WTC11 (cell line): Measurements from ENCODE around the gene BRSK1. TPM values are rescaled to one million over a fixed set of nuclear protein-coding genes. Genes with fewer than 3 reads are reported as not detected.

Experiments
- ATAC-seq: fragments of 200-7000 bp; cut with Tn5 transposase; 2 replicates; pipeline ENCODE4 v1.10.0; 2021; ENCODE audit warnings: mild to moderate bottlenecking, moderate library complexity
- CTCF ChIA-PET: fragments of 300-600 bp; sonication (Branson Sonifier 250); formaldehyde crosslinking; loops from one replicate; lab custom pipeline; 2021; ENCODE audit warnings: antibody characterized with exemption; lab: Charles Lee
- POLR2A ChIA-PET: fragments of 350-600 bp; sonication (Branson Sonifier 250); formaldehyde crosslinking; loops from one replicate; lab custom pipeline; 2021; ENCODE audit warnings: antibody characterized with exemption; lab: Charles Lee
- DNase-seq: peaks from one replicate; pipeline ENCODE4 v3.0.0; 2021; ENCODE audit warnings: low spot score
- H3K27ac Mint-ChIP-seq: 2 replicates; pipeline ENCODE4 v1.8.0; 2021; ENCODE audit warnings: mixed read lengths
- H3K27me3 Mint-ChIP-seq: 2 replicates; pipeline ENCODE4 v1.8.0; 2021; ENCODE audit warnings: low read depth, mild to moderate bottlenecking, moderate library complexity, mixed read lengths
- H3K36me3 Mint-ChIP-seq: 2 replicates; pipeline ENCODE4 v1.8.0; 2021; ENCODE audit warnings: mixed read lengths
- H3K4me1 Mint-ChIP-seq: 2 replicates; pipeline ENCODE4 v1.8.0; 2022; ENCODE audit warnings: mixed read lengths
- H3K4me3 Mint-ChIP-seq: 2 replicates; pipeline ENCODE4 v1.8.0; 2021; ENCODE audit warnings: mild to moderate bottlenecking, moderate library complexity, mixed read lengths
- H3K9me3 Mint-ChIP-seq: 2 replicates; pipeline ENCODE4 v1.8.0; 2021; ENCODE audit warnings: mixed read lengths
- AR ChIP-seq: fragments of 250-450 bp; sonication (Bioruptor Pico); IDR thresholded peaks from 2 replicates; pipeline ENCODE4 v1.9.0; 2021; ENCODE audit warnings: mild to moderate bottlenecking
- FOXP1 ChIP-seq: sonication (generic); formaldehyde crosslinking; IDR thresholded peaks from 2 replicates; pipeline ENCODE4 v1.8.0; 2022; ENCODE audit warnings: missing genetic modification reagents, mild to moderate bottlenecking, moderate library complexity, borderline replicate concordance
- GRHL2 ChIP-seq: fragments of 250-450 bp; sonication (Bioruptor Pico); IDR thresholded peaks from 2 replicates; pipeline ENCODE4 v1.8.0; 2022; ENCODE audit warnings: mild to moderate bottlenecking, moderate library complexity; ENCODE audit not compliant: insufficient replicate concordance, severe bottlenecking
- HMGA2 ChIP-seq: fragments of 250-450 bp; sonication (Bioruptor Pico); IDR thresholded peaks from 2 replicates; pipeline ENCODE4 v1.4.0; 2021; ENCODE audit warnings: mild to moderate bottlenecking, moderate library complexity
- KAT7 ChIP-seq: sonication (generic); formaldehyde crosslinking; IDR thresholded peaks from 2 replicates; pipeline ENCODE4 v1.8.1; 2023; ENCODE audit warnings: missing genetic modification reagents, mild to moderate bottlenecking, borderline replicate concordance
- MLX ChIP-seq: sonication (generic); formaldehyde crosslinking; IDR thresholded peaks from 2 replicates; pipeline ENCODE4 v1.8.1; 2023; ENCODE audit warnings: mild to moderate bottlenecking, missing genetic modification reagents, moderate library complexity
- OVOL2 ChIP-seq: fragments of 250-450 bp; sonication (Bioruptor Pico); IDR thresholded peaks from 2 replicates; pipeline ENCODE4 v1.9.0; 2021; ENCODE audit warnings: mild to moderate bottlenecking, borderline replicate concordance
- TEAD4 ChIP-seq: sonication (generic); formaldehyde crosslinking; IDR thresholded peaks from 2 replicates; pipeline ENCODE4 v1.8.0; 2022; ENCODE audit warnings: mild to moderate bottlenecking, missing genetic modification reagents
- ZNF138 ChIP-seq: sonication (generic); formaldehyde crosslinking; conservative IDR thresholded peaks from 2 replicates; pipeline ENCODE4 v1.8.1; 2022; ENCODE audit warnings: mild to moderate bottlenecking, moderate library complexity, missing genetic modification reagents
- ZNF232 ChIP-seq: sonication (generic); formaldehyde crosslinking; IDR thresholded peaks from 2 replicates; pipeline ENCODE4 v1.8.0; 2022; ENCODE audit warnings: mild to moderate bottlenecking, missing genetic modification reagents
- ZNF281 ChIP-seq: sonication (generic); formaldehyde crosslinking; IDR thresholded peaks from 2 replicates; pipeline ENCODE4 v1.8.0; 2023; ENCODE audit warnings: mild to moderate bottlenecking, missing genetic modification reagents
- ZNF396 ChIP-seq: fragments of 250-450 bp; sonication (Bioruptor Pico); IDR thresholded peaks from 2 replicates; pipeline ENCODE4 v1.8.0; 2021; ENCODE audit warnings: mild to moderate bottlenecking, moderate library complexity, borderline replicate concordance
- ZNF423 ChIP-seq: fragments of 250-450 bp; sonication (Bioruptor Pico); IDR thresholded peaks from 2 replicates; pipeline ENCODE4 v2.1.2; 2022; ENCODE audit warnings: mild to moderate bottlenecking, moderate library complexity
- ZNF425 ChIP-seq: fragments of 250-450 bp; sonication (Bioruptor Pico); conservative IDR thresholded peaks from 2 replicates; pipeline ENCODE4 v1.9.0; 2021; ENCODE audit warnings: mild to moderate bottlenecking
- ZNF512 ChIP-seq: sonication (generic); formaldehyde crosslinking; IDR thresholded peaks from 2 replicates; pipeline ENCODE4 v1.8.1; 2022; ENCODE audit warnings: missing genetic modification reagents, borderline replicate concordance
- ZNF671 ChIP-seq: fragments of 250-450 bp; sonication (Bioruptor Pico); IDR thresholded peaks from 2 replicates; pipeline ENCODE4 v1.8.0; 2021; ENCODE audit warnings: mild to moderate bottlenecking
- total RNA-seq: library from RNA; stranded (reverse); gene quantifications from 3 replicates; pipeline ENCODE4 v1.2.3, GENCODE V29; 2021

The BRSK1 gene
- total RNA-seq, 1 experiment from 2014 or later: 52.4 TPM

- H3K36me3 Mint-ChIP-seq: peaks cover 43% of the 10 kb centered on the region
- DNase-seq: peak; percentile 75
- POLR2A ChIA-PET: interaction anchor here (1.6 kb wide), 1 partner anchor 43 kb away, joined by 7 read pairs; no protein-coding TSS in a partner anchor
Observed at GRCh38 chr19:55305491-55305890, 21.7 kb downstream of the BRSK1 start.

GRCh38 chr19:55305983-55306562 is 22.3 kb downstream of the BRSK1 start:
- no peak overlapping the region for H3K4me3 Mint-ChIP-seq
- peak; percentile 8 for ATAC-seq
- no peaks in the 10 kb centered on the region for H3K27me3 Mint-ChIP-seq
- DNase-seq: no peak
- H3K36me3 Mint-ChIP-seq: peaks cover 44% of the 10 kb centered on the region
- H3K9me3 Mint-ChIP-seq: no peaks in the 10 kb centered on the region
- ChIA-PET CTCF (interaction anchor here (0.8 to 1.2 kb wide), 5 partner anchors 15 to 165 kb away, joined by 3 to 4 read pairs (median 3); partner anchors contain the start of genes KMT5C and TMEM238), POLR2A (interaction anchor here (1.6 kb wide), 1 partner anchor 42 kb away, joined by 7 read pairs; no protein-coding TSS in a partner anchor)
- TF ChIP-seq ZNF423 (CRISPR knock-in tag) (no peak), OVOL2 (CRISPR knock-in tag) (no peak), ZNF671 (CRISPR knock-in tag) (no peak), TEAD4 (CRISPR knock-in tag) (0 out of 2 replicates have a peak, but pooled peaks have one; percentile 13), FOXP1 (0 out of 2 replicates have a peak, but pooled peaks have one; percentile 32), ZNF138 (no peak), AR (CRISPR knock-in tag) (no peak), GRHL2 (CRISPR knock-in tag) (no peak)
- no peak overlapping the region for H3K27ac Mint-ChIP-seq
- H3K4me1 Mint-ChIP-seq: peaks cover 15% of the 10 kb centered on the region

More at GRCh38 chr19:55305491-55305890, 21.7 kb downstream of the BRSK1 start:
- no peaks in the 10 kb centered on the region for H3K27me3 Mint-ChIP-seq
- no peak overlapping the region for H3K4me3 Mint-ChIP-seq
- peak; percentile 62 for ATAC-seq
- TF ChIP-seq ZNF396 (CRISPR knock-in tag) (no peak), ZNF281 (CRISPR knock-in tag) (no peak), ZNF671 (CRISPR knock-in tag) (no peak), KAT7 (CRISPR knock-in tag) (0 out of 2 replicates have a peak, but pooled peaks have one; percentile 50), HMGA2 (CRISPR knock-in tag) (no peak), ZNF232 (CRISPR knock-in tag) (no peak), ZNF512 (CRISPR knock-in tag) (no peak), MLX (CRISPR knock-in tag) (no peak), ZNF425 (CRISPR knock-in tag) (no peak)
- H3K27ac Mint-ChIP-seq: peak overlapping the region; percentile 94
- CTCF ChIA-PET: interaction anchor here (0.8 to 1.4 kb wide), 5 partner anchors 34 to 164 kb away, joined by 3 to 4 read pairs (median 3); partner anchors contain the start of genes KMT5C and TMEM238
- peaks cover 18% of the 10 kb centered on the region for H3K4me1 Mint-ChIP-seq
- no peaks in the 10 kb centered on the region for H3K9me3 Mint-ChIP-seq
